Colonic mucosa (tissue), 4 donors: Measurements from ENCODE around the gene EIF3B. TPM values are rescaled to one million over a fixed set of nuclear protein-coding genes. Genes with fewer than 3 reads are reported as not detected.

Source experiments
- DNase-seq: peaks from one replicate; pipeline ENCODE4 v3.0.0-alpha.2; 2020
- H3K27ac ChIP-seq: fragments of 200-600 bp; one replicate; pipeline ENCODE4 v1.8.0; 2021
- H3K27me3 ChIP-seq: fragments of 200-600 bp; one replicate; pipeline ENCODE4 v1.8.0; 2021
- H3K36me3 ChIP-seq: fragments of 200-600 bp; one replicate; pipeline ENCODE4 v1.8.0; 2021
- H3K4me1 ChIP-seq: fragments of 200-600 bp; one replicate; pipeline ENCODE4 v1.8.0; 2021; ENCODE audit warnings: mild to moderate bottlenecking
- H3K4me3 ChIP-seq: fragments of 200-600 bp; one replicate; pipeline ENCODE4 v1.8.0; 2021
- H3K9ac ChIP-seq, 2 donors: one replicate each; pipeline ENCODE4 v1.7.0; 2013; ENCODE audit warnings: control low read depth in 2 of 2, low read depth in 2 of 2, low read length in 2 of 2
- H3K9me3 ChIP-seq: fragments of 200-600 bp; one replicate; pipeline ENCODE4 v1.8.0; 2021
- intact Hi-C: fragments of 100-400 bp; cut with DNase I; formaldehyde crosslinking; loops from one replicate; pipeline ENCODE4 v1.14.1; 2022
- total RNA-seq, 2 donors: library from RNA; stranded (reverse); fragmentation: NEBNext Ultra II Directional in 1 of 2; extraction: Animal tissue kit (Norgen Biotek cat#: 25700) in 1 of 2; gene quantifications; one replicate each; pipeline ENCODE4 v1.2.1, GENCODE V29; 2021
- TF ChIP-seq, protein P1 (sequence below): fragments of 200-600 bp; IDR thresholded peaks from one replicate; pipeline ENCODE4 v1.8.0; 2022; ENCODE audit warnings: antibody characterized with exemption, mild to moderate bottlenecking
- donor health status: healthy.
- donor health status: DM: no; HTN: no; CAD: no.
- donor health status: DM: no; HTN: no; CAD: no.

Gene EIF3B
- total RNA-seq, 2 donors from 2014 or later = 94.4 to 180 TPM

DNA sequence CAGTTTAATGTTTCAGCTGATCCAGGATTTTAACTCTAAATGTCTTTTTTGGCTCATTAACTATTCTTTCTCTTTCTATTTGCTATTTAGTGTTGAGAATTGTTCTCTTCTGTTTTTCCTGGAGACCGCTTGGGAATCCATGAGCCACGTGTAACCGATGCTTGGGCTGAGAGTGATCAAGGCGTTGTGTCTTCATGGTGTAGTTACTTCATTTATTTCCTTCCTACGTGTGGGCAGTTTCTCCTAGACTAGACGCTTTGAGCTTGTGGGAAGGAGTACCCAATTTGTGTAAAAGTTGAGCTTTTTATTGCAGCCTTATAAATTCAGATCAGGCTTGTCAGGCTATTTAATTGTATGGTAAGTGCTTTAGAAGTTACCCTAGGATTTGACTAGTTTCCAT, 2.9 kb downstream of the EIF3B start:
- intact Hi-C loops = loop anchor here (10.0 kb wide), 1 partner anchor 773 kb away; no protein-coding TSS in a partner anchor
- TF ChIP-seq, protein P1, sequence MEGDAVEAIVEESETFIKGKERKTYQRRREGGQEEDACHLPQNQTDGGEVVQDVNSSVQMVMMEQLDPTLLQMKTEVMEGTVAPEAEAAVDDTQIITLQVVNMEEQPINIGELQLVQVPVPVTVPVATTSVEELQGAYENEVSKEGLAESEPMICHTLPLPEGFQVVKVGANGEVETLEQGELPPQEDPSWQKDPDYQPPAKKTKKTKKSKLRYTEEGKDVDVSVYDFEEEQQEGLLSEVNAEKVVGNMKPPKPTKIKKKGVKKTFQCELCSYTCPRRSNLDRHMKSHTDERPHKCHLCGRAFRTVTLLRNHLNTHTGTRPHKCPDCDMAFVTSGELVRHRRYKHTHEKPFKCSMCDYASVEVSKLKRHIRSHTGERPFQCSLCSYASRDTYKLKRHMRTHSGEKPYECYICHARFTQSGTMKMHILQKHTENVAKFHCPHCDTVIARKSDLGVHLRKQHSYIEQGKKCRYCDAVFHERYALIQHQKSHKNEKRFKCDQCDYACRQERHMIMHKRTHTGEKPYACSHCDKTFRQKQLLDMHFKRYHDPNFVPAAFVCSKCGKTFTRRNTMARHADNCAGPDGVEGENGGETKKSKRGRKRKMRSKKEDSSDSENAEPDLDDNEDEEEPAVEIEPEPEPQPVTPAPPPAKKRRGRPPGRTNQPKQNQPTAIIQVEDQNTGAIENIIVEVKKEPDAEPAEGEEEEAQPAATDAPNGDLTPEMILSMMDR = no peak
- H3K9me3 ChIP-seq = no peaks in the 10 kb centered on the region
- peaks cover 15% of the 10 kb centered on the region for H3K4me1 ChIP-seq
- no peaks in the 10 kb centered on the region for H3K27me3 ChIP-seq
- no peak for DNase-seq
- no peak overlapping the region for H3K27ac ChIP-seq
- no peak overlapping the region for H3K9ac ChIP-seq
- no peak overlapping the region for H3K4me3 ChIP-seq
- H3K36me3 ChIP-seq = peaks cover 16% of the 10 kb centered on the region

DNA sequence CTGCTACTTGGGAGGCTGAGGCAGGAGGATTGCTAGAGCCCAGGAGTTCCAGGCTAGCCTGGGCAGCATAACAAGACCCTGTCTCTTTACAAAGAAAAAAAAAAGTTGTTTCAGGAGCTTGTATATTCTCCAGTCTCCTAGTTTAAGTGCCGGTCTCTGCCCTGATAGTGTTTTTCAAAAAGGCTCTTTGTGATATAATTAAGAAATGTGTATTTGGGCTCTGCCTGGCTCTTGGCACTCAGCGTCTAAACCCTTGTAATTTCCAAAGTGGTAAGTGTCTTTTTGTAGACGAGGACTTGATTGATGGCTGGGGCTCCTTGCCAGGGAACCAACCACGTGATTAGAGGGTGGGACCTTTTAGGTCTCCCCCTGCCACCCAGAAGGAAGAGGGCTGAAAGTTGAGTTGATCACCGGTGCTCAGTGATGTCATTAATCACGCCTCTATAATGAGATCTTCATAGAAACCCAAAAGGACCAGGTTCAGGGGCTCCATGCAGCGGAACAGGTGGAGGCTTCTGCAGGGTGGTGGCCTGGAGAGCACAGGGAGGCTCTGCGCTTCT, 4.4 kb downstream of the EIF3B start:
- no peaks in the 10 kb centered on the region for H3K27me3 ChIP-seq
- DNase-seq = no peak
- TF ChIP-seq, protein P1 = no peak
- peak overlapping the region in 1 of 2 donors; percentile 1 for H3K9ac ChIP-seq
- H3K9me3 ChIP-seq = no peaks in the 10 kb centered on the region
- no peak overlapping the region for H3K4me3 ChIP-seq
- peaks cover 15% of the 10 kb centered on the region for H3K4me1 ChIP-seq
- intact Hi-C loops = loop anchor here (10.0 kb wide), 1 partner anchor 774 kb away; no protein-coding TSS in a partner anchor
- H3K27ac ChIP-seq = no peak overlapping the region
- H3K36me3 ChIP-seq = peaks cover 24% of the 10 kb centered on the region

DNA sequence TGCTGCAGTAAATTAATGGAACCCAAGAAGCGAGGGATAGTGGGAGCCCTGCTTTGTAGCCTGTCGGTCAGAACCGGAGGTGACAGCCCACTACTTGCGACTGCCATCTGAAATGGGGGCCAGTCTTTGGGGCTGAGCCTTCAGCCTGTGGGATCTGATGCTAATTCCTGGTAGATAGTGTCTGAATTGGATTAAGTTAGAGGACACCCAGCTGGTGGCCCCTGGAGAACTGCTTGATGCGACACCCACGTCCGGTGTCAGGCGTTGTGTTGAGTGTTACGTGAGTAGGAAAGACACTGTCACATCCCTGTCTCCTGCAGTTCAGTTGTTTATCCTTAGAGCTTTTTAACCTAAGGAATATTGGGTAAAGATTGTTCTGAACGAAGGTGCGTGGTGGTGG, 5.0 kb downstream of the EIF3B start:
- no peak for DNase-seq
- H3K9ac ChIP-seq = peak overlapping the region in 1 of 2 donors; percentile 1
- intact Hi-C loops = loop anchor here (10.0 kb wide), 1 partner anchor 775 kb away; no protein-coding TSS in a partner anchor
- H3K27me3 ChIP-seq = no peaks in the 10 kb centered on the region
- no peak overlapping the region for H3K27ac ChIP-seq
- TF ChIP-seq, protein P1 = no peak
- H3K36me3 ChIP-seq = peaks cover 24% of the 10 kb centered on the region
- no peaks in the 10 kb centered on the region for H3K9me3 ChIP-seq
- no peak overlapping the region for H3K4me3 ChIP-seq
- peaks cover 15% of the 10 kb centered on the region for H3K4me1 ChIP-seq

DNA sequence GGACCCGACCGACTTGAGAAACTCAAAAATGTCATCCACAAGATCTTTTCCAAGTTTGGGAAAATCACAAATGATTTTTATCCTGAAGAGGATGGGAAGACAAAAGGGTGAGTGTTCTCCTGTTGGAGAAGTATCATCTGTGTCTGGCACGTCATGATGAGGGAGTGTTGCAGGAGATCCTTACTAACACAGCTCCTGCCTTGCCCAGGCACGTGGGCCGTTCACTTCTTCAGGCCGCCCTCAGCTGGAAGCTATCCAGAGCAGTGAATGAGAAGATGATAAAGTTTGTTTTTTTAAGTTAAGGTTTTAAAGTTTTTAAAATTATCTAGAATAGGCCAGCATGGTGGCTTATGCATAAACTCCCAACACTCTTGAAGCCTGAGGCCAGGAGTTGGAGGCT, 6.2 kb downstream of the EIF3B start:
- no peaks in the 10 kb centered on the region for H3K27me3 ChIP-seq
- peaks cover 24% of the 10 kb centered on the region for H3K36me3 ChIP-seq
- TF ChIP-seq, protein P1 = no peak
- H3K9ac ChIP-seq = no peak overlapping the region
- H3K9me3 ChIP-seq = no peaks in the 10 kb centered on the region
- H3K27ac ChIP-seq = no peak overlapping the region
- DNase-seq = no peak
- intact Hi-C loops = no loop called here
- peaks cover 15% of the 10 kb centered on the region for H3K4me1 ChIP-seq
- H3K4me3 ChIP-seq = no peak overlapping the region

DNA sequence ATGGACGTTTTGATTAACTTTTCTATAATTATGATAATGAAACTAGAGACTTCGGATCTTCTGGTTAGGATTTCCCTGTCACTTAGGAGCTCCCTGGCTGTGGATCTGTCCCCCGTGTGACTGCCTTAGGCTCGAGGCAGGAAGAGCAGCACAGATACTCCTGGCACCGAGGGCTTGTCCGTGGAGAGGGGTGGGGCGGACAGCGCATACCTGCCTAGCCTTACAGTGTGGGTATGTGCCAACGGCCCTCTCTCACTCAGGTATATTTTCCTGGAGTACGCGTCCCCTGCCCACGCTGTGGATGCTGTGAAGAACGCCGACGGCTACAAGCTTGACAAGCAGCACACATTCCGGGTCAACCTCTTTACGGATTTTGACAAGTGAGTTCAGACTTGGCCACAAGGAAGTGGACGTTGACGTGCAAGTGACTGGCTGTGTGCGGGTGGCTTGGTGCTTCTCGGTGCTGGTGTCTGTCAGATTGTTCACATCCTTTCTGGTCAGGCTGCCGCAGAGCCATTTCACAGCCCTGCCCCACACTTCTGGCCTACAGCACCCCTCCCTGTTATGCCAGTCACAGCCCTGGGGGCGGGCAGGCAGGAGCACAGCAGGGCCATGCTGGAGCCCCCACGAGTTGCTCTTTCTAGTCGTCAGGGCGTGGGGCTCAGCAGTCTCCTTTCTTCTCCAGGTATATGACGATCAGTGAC, 7.9 kb downstream of the EIF3B start:
- no peaks in the 10 kb centered on the region for H3K9me3 ChIP-seq
- H3K4me3 ChIP-seq = no peak overlapping the region
- H3K9ac ChIP-seq = no peak overlapping the region
- no peaks in the 10 kb centered on the region for H3K4me1 ChIP-seq
- intact Hi-C loops = no loop called here
- H3K27ac ChIP-seq = no peak overlapping the region
- TF ChIP-seq, protein P1 = no peak
- no peaks in the 10 kb centered on the region for H3K27me3 ChIP-seq
- H3K36me3 ChIP-seq = peaks cover 31% of the 10 kb centered on the region
- no peak for DNase-seq
